GM12865 (cell line): Measurements from ENCODE around the gene GPM6B.
"Not testable (repeated sequence)": the region's sequence is repeated elsewhere in the genome, so short reads cannot be mapped to it uniquely, and the experiment has no call there.

Experiments used
- DNase-seq: peaks from one replicate; pipeline ENCODE4 v3.0.0; 2010; ENCODE audit warnings: low read depth
- H3K4me3 ChIP-seq: 2 replicates; pipeline ENCODE4 v1.5.1; 2011; ENCODE audit warnings: mild to moderate bottlenecking, low read depth, low read length, control low read depth
- TF ChIP-seq, protein P1 (sequence below): IDR thresholded peaks from 2 replicates; pipeline ENCODE4 v1.5.1; 2011; ENCODE audit warnings: low read length, control low read depth, low read depth, inconsistent platforms; ENCODE audit not compliant: insufficient read depth; ENCODE audit errors: missing control alignments

Gene GPM6B

DNA sequence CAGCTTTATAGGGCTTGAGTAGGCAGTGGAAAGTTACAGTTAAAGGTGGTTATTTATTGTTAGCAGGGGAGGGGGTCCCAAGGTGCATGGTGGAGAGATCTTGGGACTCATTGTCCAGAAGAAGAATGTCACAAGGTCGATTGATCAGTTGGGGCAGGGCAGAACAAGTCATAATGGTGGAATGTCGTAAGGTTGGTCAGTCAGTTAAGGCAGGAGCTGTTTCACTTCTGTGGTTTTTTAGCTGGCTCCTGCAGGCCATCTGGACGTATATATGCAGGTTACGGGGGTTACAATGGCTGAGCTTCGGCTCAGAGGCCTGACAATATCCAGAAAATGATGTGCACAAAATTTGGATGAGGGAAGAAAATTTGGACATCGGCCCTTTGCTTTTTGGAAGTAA is 75.2 kb downstream of the GPM6B start:
- no peak for DNase-seq
- H3K4me3 ChIP-seq, result no peak overlapping the region
- TF ChIP-seq, protein P1, sequence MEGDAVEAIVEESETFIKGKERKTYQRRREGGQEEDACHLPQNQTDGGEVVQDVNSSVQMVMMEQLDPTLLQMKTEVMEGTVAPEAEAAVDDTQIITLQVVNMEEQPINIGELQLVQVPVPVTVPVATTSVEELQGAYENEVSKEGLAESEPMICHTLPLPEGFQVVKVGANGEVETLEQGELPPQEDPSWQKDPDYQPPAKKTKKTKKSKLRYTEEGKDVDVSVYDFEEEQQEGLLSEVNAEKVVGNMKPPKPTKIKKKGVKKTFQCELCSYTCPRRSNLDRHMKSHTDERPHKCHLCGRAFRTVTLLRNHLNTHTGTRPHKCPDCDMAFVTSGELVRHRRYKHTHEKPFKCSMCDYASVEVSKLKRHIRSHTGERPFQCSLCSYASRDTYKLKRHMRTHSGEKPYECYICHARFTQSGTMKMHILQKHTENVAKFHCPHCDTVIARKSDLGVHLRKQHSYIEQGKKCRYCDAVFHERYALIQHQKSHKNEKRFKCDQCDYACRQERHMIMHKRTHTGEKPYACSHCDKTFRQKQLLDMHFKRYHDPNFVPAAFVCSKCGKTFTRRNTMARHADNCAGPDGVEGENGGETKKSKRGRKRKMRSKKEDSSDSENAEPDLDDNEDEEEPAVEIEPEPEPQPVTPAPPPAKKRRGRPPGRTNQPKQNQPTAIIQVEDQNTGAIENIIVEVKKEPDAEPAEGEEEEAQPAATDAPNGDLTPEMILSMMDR, result no peak

DNA sequence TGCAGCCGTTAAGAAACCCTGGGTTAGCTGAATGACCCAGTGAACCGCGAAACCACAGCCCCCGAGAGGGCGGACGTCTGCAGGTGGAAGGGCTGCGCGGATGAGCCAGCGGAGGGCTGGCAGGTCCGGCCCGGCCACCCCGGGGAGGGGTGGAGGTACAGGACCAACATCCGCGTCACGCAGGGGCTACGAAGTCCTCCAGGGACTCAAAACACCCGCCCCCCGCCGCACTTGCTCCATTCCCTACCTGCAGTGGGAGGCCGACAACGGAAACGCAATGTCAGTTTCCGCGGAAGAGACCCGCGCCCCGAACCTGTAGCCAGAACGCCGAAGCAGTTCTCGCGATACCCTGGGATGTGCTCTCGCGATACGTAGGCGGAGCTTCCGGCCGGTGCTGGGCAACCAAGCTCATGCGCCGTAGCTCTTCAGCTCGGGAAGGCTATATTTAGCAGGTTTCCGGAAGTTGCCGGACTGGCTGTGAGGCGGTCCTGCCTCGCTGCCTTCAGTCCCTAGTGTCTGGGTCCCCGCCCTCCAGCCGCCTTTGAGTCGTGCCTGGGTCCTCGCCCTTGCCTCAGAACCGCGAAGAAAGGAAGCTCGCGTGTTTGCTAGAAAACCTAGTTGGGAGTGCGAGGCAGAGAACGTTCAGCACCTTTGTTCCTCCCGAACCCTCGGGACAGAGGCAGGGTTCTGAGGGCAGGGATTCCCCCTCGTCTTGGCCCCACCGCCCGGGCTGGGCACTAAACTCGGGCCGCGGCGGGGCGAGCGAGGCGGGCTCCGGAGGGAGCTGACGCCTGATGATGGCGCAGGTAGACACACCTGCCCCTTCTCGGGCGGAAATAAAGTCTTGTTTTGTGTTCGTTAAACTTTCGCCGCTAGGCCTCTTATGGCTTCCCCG is 82.4 kb downstream of the GPM6B start, which contains the start of the genes OFD1 and TRAPPC2:
Gene OFD1, plus strand, starts transcription at position 471 of the 895 bp plus-strand sequence. Its CDS starts 324 bp downstream, at position 795.
Gene TRAPPC2, minus strand, starts transcription at position 343 of the 895 bp plus-strand sequence. CDS start 14,657 bp downstream, outside the sequence.
- peak within 1 kb of the TSS; percentile 70 for H3K4me3 ChIP-seq
- DNase-seq, result peak; percentile 97
- TF ChIP-seq, protein P1, result no peak

DNA sequence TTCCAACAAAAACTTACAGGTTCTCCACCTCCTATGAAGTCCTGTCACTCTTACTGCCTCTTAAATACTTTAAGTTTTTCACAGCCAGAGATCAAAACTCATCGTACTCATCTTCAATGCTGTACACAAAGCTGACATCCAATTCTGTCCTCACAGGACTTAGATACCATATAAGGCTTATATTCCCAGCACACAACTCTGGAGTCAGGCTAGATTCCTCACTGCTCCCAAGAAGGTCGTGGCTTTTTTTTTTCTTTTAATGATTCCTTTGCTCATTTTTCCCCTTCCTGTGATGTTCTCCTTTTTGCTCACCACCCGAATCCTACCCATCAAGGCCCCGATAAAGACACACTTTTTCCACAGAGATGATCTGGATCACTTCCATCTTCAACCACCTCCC is 83.4 kb downstream of the GPM6B start:
- no peak for DNase-seq
- peak overlapping the region; percentile 70 for H3K4me3 ChIP-seq
- TF ChIP-seq, protein P1, result no peak

DNA sequence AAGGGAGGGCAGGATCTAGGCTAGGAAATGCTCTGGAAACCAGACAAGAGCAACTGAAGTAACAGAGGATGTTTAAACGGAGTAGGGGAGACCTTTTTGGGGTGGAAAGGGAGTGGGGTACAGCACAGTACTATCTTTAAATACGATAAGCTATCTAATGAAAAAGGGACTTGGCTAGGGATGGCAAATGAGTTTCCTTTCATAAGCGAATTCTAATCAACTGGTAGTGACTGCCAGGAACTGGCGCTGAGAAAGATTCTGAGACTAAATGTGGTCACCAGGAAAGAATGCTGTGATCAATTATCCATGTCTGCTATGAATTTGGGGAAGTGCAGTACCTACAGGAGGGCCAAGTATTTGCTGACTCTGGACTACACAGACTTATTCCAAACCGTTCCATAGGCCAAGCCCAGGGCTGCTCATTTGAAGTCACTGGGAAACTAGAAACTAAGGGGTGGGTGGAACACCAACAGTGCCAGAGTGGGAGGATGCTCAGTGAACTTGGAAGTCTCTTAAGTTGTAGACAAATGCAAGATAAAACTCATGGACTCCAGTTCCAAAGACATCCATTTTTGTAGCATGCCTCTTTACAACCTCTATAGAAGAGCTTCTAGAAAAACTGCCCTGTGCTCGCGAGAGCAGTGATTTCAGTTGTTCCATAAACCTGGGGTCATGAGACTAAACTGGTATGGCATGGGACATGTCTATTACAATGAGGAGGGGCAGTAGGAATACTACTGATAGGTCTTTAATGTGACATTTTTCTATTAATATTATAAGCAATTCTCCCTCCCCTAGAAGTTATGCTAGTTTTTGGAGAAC is 84.4 kb downstream of the GPM6B start:
- no peak for DNase-seq
- TF ChIP-seq, protein P1, result no peak
- H3K4me3 ChIP-seq, result peak overlapping the region; percentile 70

DNA sequence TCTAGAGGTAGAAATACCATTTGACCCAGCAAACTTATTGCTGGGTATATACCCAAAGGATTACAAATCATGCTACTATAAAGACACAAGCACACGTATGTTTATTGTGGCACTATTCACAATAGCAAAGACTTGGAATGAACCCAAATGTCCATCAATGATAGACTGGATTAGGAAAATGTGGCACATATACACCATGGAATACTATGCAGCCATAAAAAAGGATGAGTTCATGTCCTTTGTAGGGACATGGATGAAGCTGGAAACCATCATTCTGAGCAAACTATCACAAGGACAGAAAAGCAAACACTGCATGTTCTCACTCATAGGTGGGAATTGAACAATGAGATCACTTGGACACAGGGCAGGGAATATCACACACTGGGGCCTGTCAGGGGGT is 86.4 kb downstream of the GPM6B start:
- H3K4me3 ChIP-seq, DNase-seq: not testable (repeated sequence)

DNA sequence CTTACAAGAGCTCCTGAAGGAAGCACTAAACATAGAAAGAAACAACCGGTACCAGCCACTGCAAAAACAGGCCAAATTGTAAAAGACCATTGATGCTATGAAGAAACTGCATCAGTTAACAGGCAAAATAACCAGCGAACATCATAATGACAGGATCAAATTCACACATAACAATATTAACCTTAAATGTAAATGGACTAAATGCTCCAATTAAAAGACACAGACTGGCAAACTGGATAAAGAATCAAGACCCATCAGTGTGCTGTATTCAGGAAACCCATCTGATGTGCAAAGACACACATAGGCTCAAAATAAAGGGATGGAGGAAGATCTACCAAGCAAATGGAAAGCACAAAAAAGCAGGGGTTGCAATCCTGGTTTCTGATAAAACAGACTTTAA is 90.3 kb downstream of the GPM6B start:
- DNase-seq, result not testable (repeated sequence)

DNA sequence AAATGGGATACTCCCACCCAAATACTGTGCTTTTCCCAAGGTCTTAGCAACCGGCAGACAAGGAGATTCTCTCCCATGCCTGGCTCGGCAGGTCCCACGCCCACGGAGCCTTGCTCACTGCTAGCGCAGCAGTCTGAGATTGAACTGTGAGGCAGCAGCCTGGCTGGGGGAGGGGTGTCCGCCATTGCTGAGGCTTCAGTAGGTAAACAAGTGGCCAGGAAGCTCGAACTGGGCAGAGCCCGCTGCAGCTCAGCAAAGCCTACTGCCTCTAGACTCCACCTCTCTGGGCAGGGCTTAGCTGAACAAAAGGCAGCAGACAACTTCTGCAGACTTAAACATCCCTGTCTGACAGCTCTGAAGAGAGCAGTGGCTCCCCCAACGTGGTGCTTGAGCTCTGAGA is 92.0 kb downstream of the GPM6B start:
- DNase-seq, H3K4me3 ChIP-seq: not testable (repeated sequence)

More for the DNA sequence above, 90.3 kb downstream of the GPM6B start:
- H3K4me3 ChIP-seq, result not testable (repeated sequence)

DNA sequence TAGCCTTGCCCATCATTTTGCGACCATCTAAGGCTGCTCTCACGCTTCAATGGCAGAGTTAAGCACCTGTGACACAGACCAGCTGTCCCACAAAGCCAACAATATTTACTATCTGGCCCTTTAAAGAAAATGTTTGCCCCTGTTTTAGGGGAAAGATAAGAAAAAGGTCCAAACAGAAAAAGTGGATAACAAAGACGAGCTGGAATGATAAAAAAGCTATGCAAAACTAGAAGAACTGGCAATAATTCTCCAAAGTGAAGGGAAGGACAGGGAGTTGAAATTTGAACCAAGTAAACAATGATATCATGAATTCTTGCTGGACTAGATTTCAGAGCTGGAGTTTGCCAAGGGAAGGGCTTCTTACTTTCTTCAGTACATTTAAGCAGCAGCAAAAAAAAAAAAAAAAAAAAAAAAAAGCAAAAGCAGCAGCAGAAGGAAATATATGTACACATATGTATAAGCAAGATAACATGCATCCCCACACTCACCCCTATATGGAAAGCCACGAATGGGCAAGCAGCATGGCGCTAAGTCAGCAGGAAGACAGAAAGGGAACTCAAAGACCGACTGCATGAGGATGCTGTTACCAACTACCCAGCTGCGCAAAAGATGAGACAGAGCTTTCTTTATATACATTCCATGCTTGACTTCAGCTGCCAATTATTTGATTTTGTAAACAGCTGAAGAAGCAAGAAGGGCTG is 94.9 kb downstream of the GPM6B start:
- DNase-seq, result no peak
- no peak overlapping the region for H3K4me3 ChIP-seq

More for the DNA sequence above, 94.9 kb downstream of the GPM6B start:
- TF ChIP-seq, protein P1, result no peak
